ENCODE data around the gene ANKS1B. TPM values are rescaled to one million over a fixed set of nuclear protein-coding genes. Genes with fewer than 3 reads are reported as not detected.
"Not testable (repeated sequence)": the region's sequence is repeated elsewhere in the genome, so short reads cannot be mapped to it uniquely, and the experiment has no call there.

ANKS1B gene
- total RNA-seq, 1 donor from 2014 or later: 0.86 TPM

DNA sequence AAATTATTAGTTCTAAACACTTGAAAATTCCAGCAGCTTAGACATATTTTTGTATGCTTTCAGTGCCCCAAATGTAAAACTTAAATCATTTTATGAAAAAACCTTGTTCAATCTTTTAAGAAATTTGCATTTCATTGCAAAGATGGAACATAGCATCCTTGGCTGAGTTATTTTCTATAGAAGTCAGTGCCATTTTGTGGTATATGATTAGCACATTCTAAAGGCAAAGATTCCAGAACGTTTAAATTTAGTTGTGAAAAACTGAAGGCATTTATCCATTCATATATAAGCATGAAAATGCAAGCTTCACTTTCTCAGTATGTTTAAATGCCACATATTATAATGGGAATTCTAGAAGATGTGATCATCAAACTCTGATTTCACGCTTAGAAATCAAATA is 1007.5 kb downstream of the ANKS1B start:
- intact Hi-C loops (cut with micrococcal nuclease): no loop called here

DNA sequence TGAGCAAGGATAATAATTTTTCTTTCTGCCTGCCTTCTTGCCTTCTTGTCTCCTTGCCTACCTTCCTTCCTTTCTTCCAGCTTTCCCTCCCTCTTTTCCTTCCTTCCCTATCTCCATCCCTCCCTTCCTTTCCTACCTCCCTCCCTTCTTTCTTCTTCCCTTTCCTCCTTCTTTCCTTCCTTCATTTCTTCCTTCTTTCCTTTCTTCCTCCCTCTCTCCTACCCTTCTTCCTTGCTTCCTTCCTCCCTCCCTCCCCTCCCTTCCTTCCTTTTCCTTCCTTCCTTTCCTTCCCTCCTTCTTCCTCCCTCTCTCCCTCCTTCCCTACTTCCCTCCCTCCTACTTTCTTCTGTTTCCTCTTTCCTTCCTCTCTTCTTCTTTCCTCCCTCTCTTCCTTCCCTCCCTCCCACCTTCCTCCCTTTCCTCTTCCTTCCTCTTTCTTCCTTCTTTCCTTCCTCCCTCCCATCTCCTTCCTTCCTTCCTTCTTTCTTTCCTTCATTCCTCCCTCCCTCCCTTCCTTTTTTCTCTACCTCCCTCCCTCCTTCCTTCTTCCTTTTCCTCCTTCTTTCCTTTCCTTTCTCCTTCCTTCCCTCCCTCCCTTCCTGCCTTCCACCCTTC is 1009.9 kb downstream of the ANKS1B start:
- intact Hi-C loops (cut with micrococcal nuclease): no loop called here

- intact Hi-C loops (cut with micrococcal nuclease): no loop called here
Observed at GRCh38 chr12:98973395-98973794, 1011.3 kb downstream of the ANKS1B start.

GRCh38 chr12:98970950-98971349 is 1013.8 kb downstream of the ANKS1B start:
- intact Hi-C loops (cut with micrococcal nuclease): no loop called here

DNA sequence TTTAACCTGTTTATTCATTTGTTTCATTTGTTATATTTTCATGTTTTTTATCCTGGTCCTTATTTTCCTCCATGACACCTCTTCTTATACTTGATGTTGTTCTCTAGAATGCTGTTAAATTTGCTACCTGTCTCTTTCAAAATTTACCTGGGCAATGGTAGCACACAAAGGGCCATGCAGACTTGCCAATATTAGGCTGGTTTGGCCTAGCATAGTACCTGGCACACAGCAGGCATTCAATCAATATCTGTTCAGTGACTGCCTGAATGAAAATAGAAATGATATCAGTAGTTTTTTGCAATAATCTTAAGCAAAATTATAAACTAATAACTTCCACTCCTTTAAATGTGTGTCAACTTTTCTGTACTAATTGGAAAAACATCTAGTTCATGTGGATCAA is 1014.5 kb downstream of the ANKS1B start:
- intact Hi-C loops (cut with micrococcal nuclease): no loop called here

GRCh38 chr12:98968896-98969295 is 1015.8 kb downstream of the ANKS1B start:
- intact Hi-C loops (cut with micrococcal nuclease): no loop called here

GRCh38 chr12:98957135-98957534 is 1027.6 kb downstream of the ANKS1B start:
- intact Hi-C loops (cut with micrococcal nuclease): not testable (repeated sequence)

GRCh38 chr12:98955284-98955683 is 1029.5 kb downstream of the ANKS1B start:
- intact Hi-C loops (cut with micrococcal nuclease): no loop called here

- intact Hi-C loops (cut with micrococcal nuclease): no loop called here
Observed at GRCh38 chr12:98954506-98954905, 1030.2 kb downstream of the ANKS1B start.

GRCh38 chr12:98951406-98951805 is 1033.3 kb downstream of the ANKS1B start:
- intact Hi-C loops (cut with micrococcal nuclease): no loop called here

- intact Hi-C loops (cut with micrococcal nuclease): no loop called here
Observed at GRCh38 chr12:98948343-98948949, 1036.3 kb downstream of the ANKS1B start.

DNA sequence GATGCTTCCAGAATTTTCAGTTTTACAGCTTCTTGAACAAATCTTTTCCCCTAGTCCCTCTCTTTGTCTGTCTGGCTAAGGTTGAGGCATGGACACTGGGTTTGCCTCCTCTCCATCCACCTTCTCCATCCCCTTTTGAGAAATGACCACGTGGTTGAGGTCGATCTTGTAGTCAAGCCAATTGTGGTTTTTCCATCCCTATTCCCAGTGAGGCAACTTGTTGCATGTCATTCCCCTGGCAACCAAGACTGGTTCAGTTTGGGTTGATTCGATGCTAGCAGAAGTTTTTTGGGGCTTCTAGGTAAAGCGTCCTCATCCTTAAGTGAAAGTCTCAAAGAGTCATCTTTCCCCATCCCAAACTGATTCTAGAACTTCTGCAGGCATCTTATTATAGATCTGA is 1038.9 kb downstream of the ANKS1B start:
- intact Hi-C loops (cut with micrococcal nuclease): no loop called here

DNA sequence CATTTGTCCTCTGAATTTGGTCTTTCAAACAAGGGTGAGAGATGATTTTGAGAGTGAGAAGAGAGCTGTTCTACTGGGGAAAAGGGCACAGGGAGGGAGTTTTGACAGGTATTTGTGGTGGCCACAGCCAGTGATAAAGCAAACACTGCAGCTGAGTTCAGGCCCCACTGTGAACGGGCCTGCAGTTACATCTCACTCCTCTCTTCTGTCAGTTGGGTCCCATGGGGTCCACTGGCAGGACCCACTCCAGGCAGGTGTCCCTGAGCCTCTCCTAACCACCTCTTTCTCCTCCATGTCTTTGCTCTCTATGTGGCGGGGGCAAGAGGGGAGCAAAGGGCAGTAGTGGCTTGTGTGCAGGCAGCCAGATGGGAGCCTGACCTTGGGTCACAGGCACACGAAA is 1044.8 kb downstream of the ANKS1B start:
- intact Hi-C loops (cut with micrococcal nuclease): no loop called here

DNA sequence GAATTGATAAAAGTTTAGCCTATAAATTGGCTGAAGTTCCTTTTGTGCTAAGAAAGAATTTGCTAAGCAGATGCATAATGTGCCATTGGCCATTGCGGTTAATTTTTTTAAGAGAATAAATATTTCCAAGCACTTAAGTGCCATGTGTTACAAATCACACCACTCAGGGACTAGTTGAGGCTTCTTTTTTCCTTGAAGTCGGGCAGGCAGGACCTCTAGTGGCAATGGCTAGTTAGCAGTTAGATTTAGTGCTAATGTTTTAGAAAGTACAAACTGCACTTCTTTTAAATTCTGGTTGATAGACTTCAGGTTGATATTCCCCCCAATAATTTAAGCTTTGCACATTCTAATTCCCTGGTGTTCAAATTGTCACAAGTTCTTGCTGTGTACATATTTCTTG is 1045.4 kb downstream of the ANKS1B start:
- intact Hi-C loops (cut with micrococcal nuclease): no loop called here

- intact Hi-C loops (cut with micrococcal nuclease): no loop called here
Observed at GRCh38 chr12:98935847-98936246, 1048.9 kb downstream of the ANKS1B start.

- intact Hi-C loops (cut with micrococcal nuclease): no loop called here
Observed at GRCh38 chr12:98922871-98923270, 1061.9 kb downstream of the ANKS1B start.

- intact Hi-C loops (cut with micrococcal nuclease): no loop called here
Observed at GRCh38 chr12:98918176-98918863, 1066.4 kb downstream of the ANKS1B start.

GRCh38 chr12:98916106-98916505 is 1068.6 kb downstream of the ANKS1B start:
- intact Hi-C loops (cut with micrococcal nuclease): no loop called here

DNA sequence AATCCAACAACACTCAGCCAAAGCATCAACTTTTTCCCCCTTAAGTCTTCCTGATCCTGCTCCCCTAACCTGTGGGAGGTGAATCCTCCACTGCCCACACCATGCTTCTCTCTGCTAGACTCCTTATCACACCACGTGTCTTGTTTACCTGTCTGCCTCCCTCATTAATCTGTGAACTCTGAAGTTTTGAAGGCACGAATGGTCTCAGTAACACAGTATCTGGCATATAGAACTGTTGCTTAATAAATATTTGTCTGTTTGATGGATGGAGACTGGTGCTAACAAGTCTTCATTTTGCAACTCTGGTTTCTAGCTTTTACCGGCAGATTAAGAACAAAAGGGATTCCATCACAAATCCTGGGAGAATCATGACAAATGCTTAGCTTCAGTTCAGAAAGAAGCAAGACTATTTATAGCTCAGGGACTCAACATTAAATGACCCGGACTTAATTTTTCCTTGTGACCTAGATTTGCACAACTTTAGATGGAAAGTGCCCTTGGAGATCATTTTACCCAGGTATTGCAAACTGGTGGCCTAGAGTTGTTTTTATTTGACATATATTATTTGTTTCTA is 1072.2 kb downstream of the ANKS1B start:
- intact Hi-C loops (cut with micrococcal nuclease): no loop called here

GRCh38 chr12:98911396-98911795 is 1073.3 kb downstream of the ANKS1B start:
- intact Hi-C loops (cut with micrococcal nuclease): no loop called here

- intact Hi-C loops (cut with micrococcal nuclease): no loop called here
Observed at GRCh38 chr12:98909746-98910145, 1075.0 kb downstream of the ANKS1B start.

- intact Hi-C loops (cut with micrococcal nuclease): no loop called here
Observed at GRCh38 chr12:98908866-98909265, 1075.9 kb downstream of the ANKS1B start.

All from T-helper 2 cell treated with Interferon-gamma antibody and Interleukin-4, amounts not matched to agents 100 ng/mL and 5 ng/mL, for 36 hours (primary cell).